Measurements from ENCODE around the gene PADI4.
"Not testable (repeated sequence)": the region's sequence is repeated elsewhere in the genome, so short reads cannot be mapped to it uniquely, and the experiment has no call there.

PADI4 gene

GRCh38 chr1:17315542-17316130 is 7.6 kb downstream of the PADI4 start:
- DNase-seq: no peak

DNA sequence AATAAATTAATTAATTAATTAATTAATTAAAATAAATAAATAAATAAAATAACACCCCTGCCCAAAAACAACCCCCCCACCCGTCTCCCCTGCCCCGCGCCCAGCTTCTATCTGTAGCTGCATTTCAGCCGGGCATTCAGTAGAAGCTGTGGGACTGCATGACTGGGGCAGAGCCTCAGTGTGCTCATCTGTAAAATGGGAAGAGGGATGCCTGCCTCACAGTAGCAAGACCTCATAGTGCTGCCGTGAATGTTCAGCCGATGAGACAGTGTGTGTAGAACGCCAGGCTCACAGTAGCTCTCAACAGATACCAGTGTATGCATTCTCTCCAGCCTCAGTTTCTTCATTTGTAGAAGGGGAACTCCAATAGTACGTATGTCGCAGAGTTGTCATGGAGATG is 8.7 kb downstream of the PADI4 start:
- DNase-seq: no peak

DNA sequence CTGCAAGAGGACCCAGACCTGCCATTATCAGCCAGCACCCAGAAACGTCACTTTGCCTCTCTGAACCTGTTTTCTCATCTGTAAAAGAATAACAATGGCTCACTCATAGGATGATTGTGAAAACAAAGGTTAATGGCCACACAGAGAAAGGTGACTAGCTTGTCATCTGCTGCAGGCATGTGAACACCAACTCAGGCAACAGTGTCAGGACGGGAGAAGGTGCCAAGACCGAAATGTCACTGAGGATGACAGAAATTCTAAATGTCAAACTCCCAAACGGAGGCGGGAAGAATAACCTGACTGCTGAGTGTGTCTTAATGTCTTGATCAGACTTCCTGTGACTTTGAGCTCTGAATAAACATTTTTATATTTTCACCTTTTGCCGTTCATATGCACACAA is 10.3 kb downstream of the PADI4 start:
- no peak for DNase-seq

- no peak for DNase-seq
Observed at GRCh38 chr1:17319561-17320350, 11.8 kb downstream of the PADI4 start.

- DNase-seq: not testable (repeated sequence)
Observed at GRCh38 chr1:17321857-17322390, 13.9 kb downstream of the PADI4 start.

DNA sequence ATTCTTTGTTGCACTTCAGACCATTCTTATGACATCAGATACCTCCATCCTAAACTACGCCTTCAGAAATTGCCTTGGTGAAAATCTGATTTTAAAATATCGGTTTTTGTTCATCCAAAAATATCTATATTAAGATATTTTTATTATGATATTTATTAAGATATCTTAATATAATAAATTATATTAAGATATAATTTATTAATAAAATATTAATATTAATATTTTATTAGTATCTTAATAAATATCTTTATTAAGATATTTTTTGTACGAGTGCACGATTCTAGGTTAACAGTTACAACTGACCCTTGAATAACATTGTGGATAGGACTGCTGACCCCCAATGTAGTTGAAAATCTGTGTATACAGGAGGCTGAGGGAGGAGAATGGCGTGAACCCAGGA is 20.9 kb downstream of the PADI4 start:
- DNase-seq: no peak

DNA sequence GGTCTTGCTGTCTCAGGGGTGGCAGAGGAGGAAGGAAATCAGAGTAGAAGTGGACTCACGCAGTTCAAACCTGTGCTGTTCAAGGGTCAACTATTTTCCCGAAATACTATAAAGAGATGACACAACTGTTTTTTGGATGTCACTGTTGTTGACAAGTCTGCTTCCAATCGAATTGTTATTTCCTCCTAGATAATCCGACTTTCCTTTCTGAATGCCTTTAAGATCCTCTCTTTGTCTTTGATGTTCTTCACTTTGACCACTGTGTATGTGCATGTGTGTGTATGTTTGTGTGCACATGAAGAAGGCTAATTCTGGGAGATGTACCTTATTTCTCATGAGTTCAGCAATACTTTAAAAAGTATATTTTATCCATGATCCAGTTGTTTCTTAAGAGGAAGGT is 21.6 kb downstream of the PADI4 start:
- no peak for DNase-seq

GRCh38 chr1:17330856-17331255 is 22.9 kb downstream of the PADI4 start:
- no peak for DNase-seq

DNA sequence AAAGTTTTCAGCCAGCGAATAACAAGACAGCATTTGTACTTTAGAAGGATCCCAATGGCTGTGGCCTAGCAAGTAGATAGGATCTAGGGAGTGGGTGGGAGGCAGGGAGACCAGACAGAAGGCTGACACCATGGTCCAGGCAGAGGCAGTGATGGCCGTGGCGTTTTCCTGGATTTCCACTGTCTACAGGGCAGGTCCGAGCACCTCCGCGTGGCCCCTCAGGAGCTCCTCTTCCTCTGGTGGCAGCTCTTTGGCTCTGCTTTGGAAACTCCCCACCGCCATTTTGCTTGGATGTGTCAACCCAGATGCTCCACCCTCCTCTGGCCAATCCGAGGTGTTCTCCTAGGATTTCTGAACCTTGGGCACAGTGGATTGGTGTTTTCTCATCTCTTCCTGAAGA is 25.1 kb downstream of the PADI4 start:
- DNase-seq: no peak

GRCh38 chr1:17335821-17336710 is 28.1 kb downstream of the PADI4 start:
- peak; percentile 39 for DNase-seq

DNA sequence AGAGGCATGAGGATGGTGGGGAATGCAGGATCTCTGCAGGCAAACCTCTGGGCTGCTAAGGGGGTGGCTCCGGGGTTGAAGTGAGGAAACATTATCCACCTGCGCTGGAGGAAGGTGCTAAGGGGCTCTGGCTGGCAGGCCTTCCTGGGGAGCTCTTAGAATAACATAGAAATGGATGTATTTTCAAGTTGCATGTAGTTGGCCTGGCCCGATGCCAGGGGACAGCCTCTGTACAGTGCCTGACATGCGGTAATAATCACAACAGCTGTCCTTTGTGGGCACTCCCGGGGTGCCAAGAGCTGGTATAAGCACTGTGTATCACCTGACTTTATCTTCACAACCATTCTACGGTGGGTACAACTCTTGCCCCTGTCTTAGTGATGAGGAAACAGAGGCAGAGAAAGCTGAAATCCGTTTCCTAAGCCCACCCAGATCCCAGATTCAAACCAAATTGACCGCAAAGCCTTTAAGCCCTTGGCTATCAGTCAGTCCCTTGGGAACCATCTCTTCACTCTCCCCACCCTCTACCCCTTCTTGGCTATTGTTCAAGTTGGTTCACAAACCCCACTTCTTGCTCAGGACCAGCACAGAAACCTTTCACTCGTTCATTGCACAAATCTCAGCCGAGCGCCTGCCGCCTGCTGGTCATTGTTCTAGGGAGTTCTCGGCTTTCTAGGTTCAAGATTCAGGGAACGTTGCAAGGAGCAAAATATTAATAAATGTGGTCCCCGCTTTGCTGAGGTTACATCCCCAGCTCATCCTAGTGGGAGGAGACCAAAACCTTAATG is 30.9 kb downstream of the PADI4 start:
- no peak for DNase-seq

DNA sequence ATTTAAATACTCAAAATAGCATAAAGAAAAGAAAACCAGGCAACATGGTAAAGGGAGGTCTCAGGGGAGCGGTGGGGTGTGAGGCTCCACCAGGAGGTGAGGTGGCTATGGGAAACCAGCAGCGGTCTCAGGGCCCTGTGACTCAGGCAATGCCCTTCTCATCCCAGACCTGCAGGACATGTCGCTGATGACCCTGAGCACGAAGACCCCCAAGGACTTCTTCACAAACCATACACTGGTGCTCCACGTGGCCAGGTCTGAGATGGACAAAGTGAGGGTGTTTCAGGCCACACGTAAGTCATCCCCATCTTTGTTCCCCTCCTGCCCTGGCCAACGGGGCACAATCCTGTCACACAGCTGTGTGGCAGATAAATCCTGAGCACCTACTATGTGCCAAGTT is 31.5 kb downstream of the PADI4 start:
- DNase-seq: no peak

- DNase-seq: no peak
Observed at GRCh38 chr1:17340358-17340757, 32.4 kb downstream of the PADI4 start.

- no peak for DNase-seq
Observed at GRCh38 chr1:17342014-17342441, 34.0 kb downstream of the PADI4 start.

DNA sequence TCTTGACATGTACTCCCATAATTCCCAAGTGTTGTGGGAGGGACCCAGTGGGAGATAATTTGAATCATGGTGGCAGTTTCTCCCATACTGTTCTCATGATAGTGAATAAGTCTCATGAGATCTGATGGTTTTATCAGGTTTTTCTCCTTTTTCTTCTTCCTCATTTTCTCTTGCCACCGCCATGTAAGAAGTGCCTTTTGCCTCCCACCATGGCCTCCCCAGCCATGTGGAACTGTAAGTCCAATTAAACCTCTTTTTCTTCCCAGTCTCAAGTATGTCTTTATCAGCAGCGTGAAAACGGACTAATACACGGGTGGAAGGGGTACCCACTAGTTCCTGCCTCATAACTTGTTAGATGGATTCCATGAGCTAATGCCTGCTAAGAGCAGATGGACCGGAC is 37.5 kb downstream of the PADI4 start:
- not testable (repeated sequence) for DNase-seq

- DNase-seq: no peak
Observed at GRCh38 chr1:17346046-17346789, 38.2 kb downstream of the PADI4 start.

DNA sequence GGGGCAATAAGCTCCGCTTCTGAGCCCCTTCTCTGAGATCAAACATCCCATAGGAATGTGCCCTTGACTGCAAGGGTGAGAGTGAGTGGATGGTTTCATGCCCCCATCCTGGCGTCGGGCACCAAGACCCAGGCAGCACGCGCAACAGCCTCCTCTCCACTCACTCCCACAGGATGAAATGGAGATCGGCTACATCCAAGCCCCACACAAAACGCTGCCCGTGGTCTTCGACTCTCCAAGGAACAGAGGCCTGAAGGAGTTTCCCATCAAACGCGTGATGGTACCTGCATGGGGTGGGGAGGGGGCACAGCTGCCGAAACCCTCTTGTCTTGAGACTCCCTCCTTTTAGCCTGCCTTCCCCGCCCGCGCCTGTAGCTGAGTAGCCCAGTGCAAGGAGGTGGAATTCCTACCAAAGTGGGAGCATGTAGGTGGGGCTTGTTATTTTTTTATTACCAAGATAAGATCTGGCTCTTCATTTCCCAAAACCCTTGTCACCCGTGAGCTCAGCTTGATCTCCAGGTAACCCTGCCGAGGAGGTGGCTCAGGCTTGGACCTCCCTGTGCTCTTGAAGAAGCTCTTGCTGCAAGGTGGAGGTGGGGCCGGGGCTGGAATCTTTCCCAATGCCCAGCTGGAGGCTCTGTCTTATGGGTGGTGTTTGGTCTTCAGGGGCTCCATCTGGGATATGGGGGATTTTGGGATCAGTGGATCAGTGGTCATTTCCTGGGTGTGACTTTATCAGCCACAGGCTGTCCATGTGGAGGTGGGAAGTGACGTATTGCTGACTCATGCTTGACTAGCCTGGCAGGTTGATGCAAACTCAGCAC is 40.0 kb downstream of the PADI4 start:
- no peak for DNase-seq

DNA sequence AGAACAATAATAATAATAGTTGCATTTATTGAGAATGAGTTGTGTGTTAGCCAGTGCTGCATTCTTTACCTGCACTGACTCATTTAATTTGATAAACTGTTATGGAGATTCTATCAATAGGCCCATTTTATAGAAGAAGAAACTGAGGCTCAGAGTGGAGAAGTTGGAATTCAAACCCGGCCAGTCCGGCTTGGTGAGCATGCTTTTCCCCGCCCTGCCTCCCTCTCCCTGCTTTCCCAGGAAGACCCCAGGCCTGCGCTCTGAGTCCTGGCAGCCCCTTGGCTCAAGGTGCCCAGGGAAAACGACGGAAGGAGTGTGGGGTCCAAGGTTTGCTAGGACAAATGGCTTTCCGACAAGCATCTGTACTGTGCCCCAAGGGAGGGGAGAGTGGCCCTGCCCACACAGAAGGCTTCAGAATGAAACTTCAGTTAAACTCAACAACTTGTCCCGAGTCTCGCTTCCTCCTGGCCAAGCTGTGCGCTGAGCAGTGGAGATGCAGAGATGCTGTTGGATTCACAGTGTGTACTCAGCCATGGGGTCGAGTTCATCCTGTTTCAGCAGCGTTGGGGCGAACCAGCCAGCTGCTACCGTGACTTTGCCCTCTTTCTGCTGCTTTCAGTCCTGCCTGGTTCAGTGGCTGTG is 40.7 kb downstream of the PADI4 start:
- DNase-seq: no peak

- DNase-seq: no peak
Observed at GRCh38 chr1:17350083-17350482, 42.1 kb downstream of the PADI4 start.

DNA sequence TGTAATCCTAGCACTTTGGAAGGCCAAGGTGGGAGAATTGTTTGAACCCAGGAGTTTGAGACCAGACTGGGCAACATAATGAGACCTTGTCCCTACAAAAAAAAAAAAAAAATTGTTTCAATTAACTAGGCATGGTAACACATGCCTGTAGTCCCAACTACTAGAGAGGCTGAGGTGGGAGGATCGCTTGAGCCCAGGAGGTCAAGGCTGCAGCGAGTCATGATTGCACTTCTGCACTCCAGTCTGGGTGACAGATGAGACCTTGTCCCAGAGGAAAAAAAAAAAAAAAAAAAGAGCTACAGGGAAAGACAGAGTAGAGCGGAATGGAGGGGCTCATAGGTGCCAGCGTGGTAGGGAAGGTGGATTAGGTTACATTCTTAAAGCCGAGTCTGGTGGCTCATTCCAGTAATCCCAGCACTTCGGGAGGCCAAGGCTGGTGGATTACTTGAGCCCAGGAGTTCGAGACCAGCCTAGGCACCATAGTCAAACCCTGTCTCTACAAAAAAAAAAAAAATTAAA is 43.0 kb downstream of the PADI4 start:
- DNase-seq: no peak
